ENCODE results near the gene TLN1. TPM values are rescaled to one million over a fixed set of nuclear protein-coding genes. Genes with fewer than 3 reads are reported as not detected.

TLN1 gene
- total and polyA plus RNA-seq, 2 experiments from 2014 or later = 21.5 to 120 TPM

DNA sequence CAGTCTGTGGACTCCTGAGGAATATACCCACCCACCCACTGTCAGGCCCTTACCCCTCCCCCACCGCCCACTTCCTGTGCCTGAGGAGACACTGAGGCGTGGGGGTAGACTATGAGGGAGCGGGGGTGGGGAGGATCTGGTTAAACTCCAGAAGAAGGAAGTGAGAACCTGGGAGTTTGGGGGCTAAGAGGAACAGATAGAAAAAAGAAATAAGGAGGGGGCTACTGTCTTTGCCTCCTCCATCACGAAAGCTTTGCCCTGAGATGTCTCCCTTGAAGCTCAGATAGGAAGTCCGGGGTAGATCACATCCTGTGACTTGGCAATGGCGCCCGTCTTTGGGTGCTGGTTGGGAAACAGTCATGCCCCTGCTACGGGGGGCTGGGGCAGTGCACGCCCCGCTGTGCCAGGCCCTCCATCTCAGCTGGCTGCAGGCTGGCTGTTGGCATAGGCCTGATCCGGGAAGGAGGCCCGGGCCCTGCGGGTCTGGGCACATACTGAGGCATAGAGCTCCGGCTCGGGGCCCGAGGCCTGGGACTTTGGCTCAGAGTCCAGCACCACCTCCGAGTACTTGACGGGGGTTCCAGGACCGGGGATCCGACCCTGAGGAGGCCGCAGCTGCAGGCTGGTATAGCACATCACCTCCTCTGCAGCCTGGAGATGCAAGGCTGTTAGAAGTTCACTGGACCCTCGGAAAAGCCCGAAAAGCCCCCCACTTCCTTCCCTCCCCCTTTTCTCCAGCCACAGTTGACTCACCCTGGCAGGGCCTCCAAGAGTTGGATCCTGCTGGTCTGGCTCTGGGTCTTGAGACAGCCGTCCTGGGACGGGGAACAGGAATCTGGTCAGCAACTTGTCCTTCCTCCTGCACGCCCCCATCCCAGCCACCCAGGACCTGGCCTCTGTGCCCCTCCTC is 82.3 kb downstream of the TLN1 start (continued):
- TF ChIP-seq, protein P1, sequence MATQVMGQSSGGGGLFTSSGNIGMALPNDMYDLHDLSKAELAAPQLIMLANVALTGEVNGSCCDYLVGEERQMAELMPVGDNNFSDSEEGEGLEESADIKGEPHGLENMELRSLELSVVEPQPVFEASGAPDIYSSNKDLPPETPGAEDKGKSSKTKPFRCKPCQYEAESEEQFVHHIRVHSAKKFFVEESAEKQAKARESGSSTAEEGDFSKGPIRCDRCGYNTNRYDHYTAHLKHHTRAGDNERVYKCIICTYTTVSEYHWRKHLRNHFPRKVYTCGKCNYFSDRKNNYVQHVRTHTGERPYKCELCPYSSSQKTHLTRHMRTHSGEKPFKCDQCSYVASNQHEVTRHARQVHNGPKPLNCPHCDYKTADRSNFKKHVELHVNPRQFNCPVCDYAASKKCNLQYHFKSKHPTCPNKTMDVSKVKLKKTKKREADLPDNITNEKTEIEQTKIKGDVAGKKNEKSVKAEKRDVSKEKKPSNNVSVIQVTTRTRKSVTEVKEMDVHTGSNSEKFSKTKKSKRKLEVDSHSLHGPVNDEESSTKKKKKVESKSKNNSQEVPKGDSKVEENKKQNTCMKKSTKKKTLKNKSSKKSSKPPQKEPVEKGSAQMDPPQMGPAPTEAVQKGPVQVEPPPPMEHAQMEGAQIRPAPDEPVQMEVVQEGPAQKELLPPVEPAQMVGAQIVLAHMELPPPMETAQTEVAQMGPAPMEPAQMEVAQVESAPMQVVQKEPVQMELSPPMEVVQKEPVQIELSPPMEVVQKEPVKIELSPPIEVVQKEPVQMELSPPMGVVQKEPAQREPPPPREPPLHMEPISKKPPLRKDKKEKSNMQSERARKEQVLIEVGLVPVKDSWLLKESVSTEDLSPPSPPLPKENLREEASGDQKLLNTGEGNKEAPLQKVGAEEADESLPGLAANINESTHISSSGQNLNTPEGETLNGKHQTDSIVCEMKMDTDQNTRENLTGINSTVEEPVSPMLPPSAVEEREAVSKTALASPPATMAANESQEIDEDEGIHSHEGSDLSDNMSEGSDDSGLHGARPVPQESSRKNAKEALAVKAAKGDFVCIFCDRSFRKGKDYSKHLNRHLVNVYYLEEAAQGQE (IDR thresholded peaks at IDR 0.05; ENCODE audit: unreplicated experiment) = no peak
- TF ChIP-seq, protein P2, sequence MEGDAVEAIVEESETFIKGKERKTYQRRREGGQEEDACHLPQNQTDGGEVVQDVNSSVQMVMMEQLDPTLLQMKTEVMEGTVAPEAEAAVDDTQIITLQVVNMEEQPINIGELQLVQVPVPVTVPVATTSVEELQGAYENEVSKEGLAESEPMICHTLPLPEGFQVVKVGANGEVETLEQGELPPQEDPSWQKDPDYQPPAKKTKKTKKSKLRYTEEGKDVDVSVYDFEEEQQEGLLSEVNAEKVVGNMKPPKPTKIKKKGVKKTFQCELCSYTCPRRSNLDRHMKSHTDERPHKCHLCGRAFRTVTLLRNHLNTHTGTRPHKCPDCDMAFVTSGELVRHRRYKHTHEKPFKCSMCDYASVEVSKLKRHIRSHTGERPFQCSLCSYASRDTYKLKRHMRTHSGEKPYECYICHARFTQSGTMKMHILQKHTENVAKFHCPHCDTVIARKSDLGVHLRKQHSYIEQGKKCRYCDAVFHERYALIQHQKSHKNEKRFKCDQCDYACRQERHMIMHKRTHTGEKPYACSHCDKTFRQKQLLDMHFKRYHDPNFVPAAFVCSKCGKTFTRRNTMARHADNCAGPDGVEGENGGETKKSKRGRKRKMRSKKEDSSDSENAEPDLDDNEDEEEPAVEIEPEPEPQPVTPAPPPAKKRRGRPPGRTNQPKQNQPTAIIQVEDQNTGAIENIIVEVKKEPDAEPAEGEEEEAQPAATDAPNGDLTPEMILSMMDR (conservative IDR thresholded peaks at IDR 0.05; ENCODE audit: low read depth in 2 of 2) = no peak
- TF ChIP-seq JUNB (IDR thresholded peaks at IDR 0.05; ENCODE audit: unreplicated experiment) = no peak
- no peak for TF ChIP-seq POLR2AphosphoS5 (IDR thresholded peaks at IDR 0.05; ENCODE audit: low read depth)
- TF ChIP-seq ZNF331 (CRISPR knock-in tag; IDR thresholded peaks at IDR 0.05; ENCODE audit: low read depth) = no peak

Small RNA genes within 50 kb of the gene (microRNA-seq; reads per million reads assigned to microRNA genes)
- not detected for gene MIR6852
- gene MIR6853 = not detected

Small RNA genes within 50 kb of the gene (small RNA-seq; reads per million reads assigned to genes)
- gene MIR6853 (ENCODE audit: low replicate concordance) (not detected), gene RMRP (ENCODE audit: low replicate concordance) (not detected), gene RN7SL22P (ENCODE audit: low replicate concordance) (not detected)

Other genes starting within 250 kb of the TLN1 start
- 5.6 and 8.2 TPM in 2 replicates for gene RUSC2, start 242.1 kb downstream of the TLN1 start, total RNA-seq (2014; rRNA removed; shearing (Covaris generic))
- 2.8 and 3.0 TPM in 2 replicates for gene RUSC2, start 242.1 kb downstream of the TLN1 start, polyA plus RNA-seq (2016; fragmentation: Nextera tagmentation; extraction: Ambion mirVana)
- 8.2 and 10.7 TPM in 2 replicates for gene TESK1, start 126.9 kb downstream of the TLN1 start, total RNA-seq (2014; rRNA removed; shearing (Covaris generic))
- 6.8 and 7.3 TPM in 2 replicates for gene TESK1, start 126.9 kb downstream of the TLN1 start, polyA plus RNA-seq (2016; fragmentation: Nextera tagmentation; extraction: Ambion mirVana)
- 2.7 and 4.8 TPM in 2 replicates for gene CD72, start 113.8 kb downstream of the TLN1 start, total RNA-seq (2014; rRNA removed; shearing (Covaris generic))
- gene CD72, start 113.8 kb downstream of the TLN1 start, polyA plus RNA-seq (2016; fragmentation: Nextera tagmentation; extraction: Ambion mirVana) = 4.6 and 4.7 TPM in 2 replicates
- 14.7 and 16.4 TPM in 2 replicates for gene SIT1, start 81.3 kb downstream of the TLN1 start, total RNA-seq (2014; rRNA removed; shearing (Covaris generic))
- 13.2 TPM in 2 replicates for gene SIT1, start 81.3 kb downstream of the TLN1 start, polyA plus RNA-seq (2016; fragmentation: Nextera tagmentation; extraction: Ambion mirVana)
- 8,626 and 33,360 TPM in 2 replicates for gene RMRP, start 74.2 kb downstream of the TLN1 start, total RNA-seq (2014; rRNA removed; shearing (Covaris generic))
- 15.3 and 43.0 TPM in 2 replicates for gene RMRP, start 74.2 kb downstream of the TLN1 start, polyA plus RNA-seq (2016; fragmentation: Nextera tagmentation; extraction: Ambion mirVana)
- 2.4 and 6.9 TPM in 2 replicates for gene CCDC107, start 73.9 kb downstream of the TLN1 start, total RNA-seq (2014; rRNA removed; shearing (Covaris generic))
- 18.4 and 20.8 TPM in 2 replicates for gene CCDC107, start 73.9 kb downstream of the TLN1 start, polyA plus RNA-seq (2016; fragmentation: Nextera tagmentation; extraction: Ambion mirVana)
- gene ARHGEF39, start 67.0 kb downstream of the TLN1 start, total RNA-seq (2014; rRNA removed; shearing (Covaris generic)) = 16.8 and 25.7 TPM in 2 replicates
- 25.2 and 31.0 TPM in 2 replicates for gene ARHGEF39, start 67.0 kb downstream of the TLN1 start, polyA plus RNA-seq (2016; fragmentation: Nextera tagmentation; extraction: Ambion mirVana)
- gene CA9, start 58.3 kb downstream of the TLN1 start, total RNA-seq (2014; rRNA removed; shearing (Covaris generic)) = not detected in 2 replicates
- gene CA9, start 58.3 kb downstream of the TLN1 start, polyA plus RNA-seq (2016; fragmentation: Nextera tagmentation; extraction: Ambion mirVana) = 1.1 and 2.2 TPM in 2 replicates
- gene TPM2, start 42.3 kb downstream of the TLN1 start, total RNA-seq (2014; rRNA removed; shearing (Covaris generic)) = 116 and 141 TPM in 2 replicates
- gene TPM2, start 42.3 kb downstream of the TLN1 start, polyA plus RNA-seq (2016; fragmentation: Nextera tagmentation; extraction: Ambion mirVana) = 488 and 540 TPM in 2 replicates
- 24.9 and 32.4 TPM in 2 replicates for gene CREB3, start 471 bp upstream of the TLN1 start, total RNA-seq (2014; rRNA removed; shearing (Covaris generic))
- 19.2 and 20.3 TPM in 2 replicates for gene CREB3, start 471 bp upstream of the TLN1 start, polyA plus RNA-seq (2016; fragmentation: Nextera tagmentation; extraction: Ambion mirVana)
- 80.1 and 80.2 TPM in 2 replicates for gene GBA2, start 17.0 kb upstream of the TLN1 start, total RNA-seq (2014; rRNA removed; shearing (Covaris generic))
- 32.1 and 32.8 TPM in 2 replicates for gene GBA2, start 17.0 kb upstream of the TLN1 start, polyA plus RNA-seq (2016; fragmentation: Nextera tagmentation; extraction: Ambion mirVana)
- 12.9 and 16.0 TPM in 2 replicates for gene RGP1, start 17.1 kb upstream of the TLN1 start, total RNA-seq (2014; rRNA removed; shearing (Covaris generic))
- 2.7 and 2.8 TPM in 2 replicates for gene RGP1, start 17.1 kb upstream of the TLN1 start, polyA plus RNA-seq (2016; fragmentation: Nextera tagmentation; extraction: Ambion mirVana)
- not detected in 2 replicates for gene MSMP, start 22.1 kb upstream of the TLN1 start, total RNA-seq (2014; rRNA removed; shearing (Covaris generic))
- gene MSMP, start 22.1 kb upstream of the TLN1 start, polyA plus RNA-seq (2016; fragmentation: Nextera tagmentation; extraction: Ambion mirVana) = 0.57 and 0.81 TPM in 2 replicates
- 7.6 and 14.4 TPM in 2 replicates for gene NPR2, start 59.4 kb upstream of the TLN1 start, total RNA-seq (2014; rRNA removed; shearing (Covaris generic))
- 9.0 and 9.8 TPM in 2 replicates for gene NPR2, start 59.4 kb upstream of the TLN1 start, polyA plus RNA-seq (2016; fragmentation: Nextera tagmentation; extraction: Ambion mirVana)
- 0.45 TPM in 1 of 2 replicates, not detected in the other for gene SPAG8, start 80.1 kb upstream of the TLN1 start, total RNA-seq (2014; rRNA removed; shearing (Covaris generic))
- 0.17 and 0.45 TPM in 2 replicates for gene SPAG8, start 80.1 kb upstream of the TLN1 start, polyA plus RNA-seq (2016; fragmentation: Nextera tagmentation; extraction: Ambion mirVana)
- gene HINT2, start 82.8 kb upstream of the TLN1 start, total RNA-seq (2014; rRNA removed; shearing (Covaris generic)) = 20.9 and 23.8 TPM in 2 replicates
- gene HINT2, start 82.8 kb upstream of the TLN1 start, polyA plus RNA-seq (2016; fragmentation: Nextera tagmentation; extraction: Ambion mirVana) = 69.9 and 74.5 TPM in 2 replicates
- not detected in 2 replicates for gene FAM221B, start 96.5 kb upstream of the TLN1 start, total RNA-seq (2014; rRNA removed; shearing (Covaris generic))
- gene FAM221B, start 96.5 kb upstream of the TLN1 start, polyA plus RNA-seq (2016; fragmentation: Nextera tagmentation; extraction: Ambion mirVana) = 0.09 and 0.47 TPM in 2 replicates
- gene TMEM8B, start 97.0 kb upstream of the TLN1 start, total RNA-seq (2014; rRNA removed; shearing (Covaris generic)) = 5.5 and 7.5 TPM in 2 replicates
- 3.6 and 4.2 TPM in 2 replicates for gene TMEM8B, start 97.0 kb upstream of the TLN1 start, polyA plus RNA-seq (2016; fragmentation: Nextera tagmentation; extraction: Ambion mirVana)
- not detected in 2 replicates for gene OR13J1, start 138.2 kb upstream of the TLN1 start, total RNA-seq (2014; rRNA removed; shearing (Covaris generic))
- 0.15 TPM in 1 of 2 replicates, not detected in the other for gene OR13J1, start 138.2 kb upstream of the TLN1 start, polyA plus RNA-seq (2016; fragmentation: Nextera tagmentation; extraction: Ambion mirVana)
- gene HRCT1, start 174.0 kb upstream of the TLN1 start, total RNA-seq (2014; rRNA removed; shearing (Covaris generic)) = not detected in 2 replicates
- not detected in 2 replicates for gene HRCT1, start 174.0 kb upstream of the TLN1 start, polyA plus RNA-seq (2016; fragmentation: Nextera tagmentation; extraction: Ambion mirVana)
- gene SPAAR, start 177.3 kb upstream of the TLN1 start, total RNA-seq (2014; rRNA removed; shearing (Covaris generic)) = not detected in 2 replicates
- gene SPAAR, start 177.3 kb upstream of the TLN1 start, polyA plus RNA-seq (2016; fragmentation: Nextera tagmentation; extraction: Ambion mirVana) = 0.17 TPM in 1 of 2 replicates, not detected in the other
- gene OR2S2, start 226.0 kb upstream of the TLN1 start, total RNA-seq (2014; rRNA removed; shearing (Covaris generic)) = not detected in 2 replicates
- gene OR2S2, start 226.0 kb upstream of the TLN1 start, polyA plus RNA-seq (2016; fragmentation: Nextera tagmentation; extraction: Ambion mirVana) = not detected in 2 replicates